Astrocyte of the cerebellum (primary cell): ENCODE results near the gene DNHD1.

Experiments
- DNase-seq: peaks from one replicate; pipeline ENCODE4 v3.0.0-alpha.2; 2011; ENCODE audit warnings: low read depth
- H3K4me3 ChIP-seq: 2 replicates; pipeline ENCODE4 v1.5.1; 2011; ENCODE audit warnings: mild to moderate bottlenecking, low read depth, low read length, moderate library complexity
- in situ Hi-C: cut with HindIII; loops from 2 replicates; pipeline ENCODE4 v1.10.0; 2017; ENCODE audit warnings: low sequenced_read_pairs
- TF ChIP-seq, protein P1 (sequence below): IDR thresholded peaks from 2 replicates; pipeline ENCODE4 v1.5.1; 2012; ENCODE audit warnings: low read length, low read depth, moderate library complexity, mild to moderate bottlenecking; ENCODE audit errors: missing control alignments

Gene DNHD1

DNA sequence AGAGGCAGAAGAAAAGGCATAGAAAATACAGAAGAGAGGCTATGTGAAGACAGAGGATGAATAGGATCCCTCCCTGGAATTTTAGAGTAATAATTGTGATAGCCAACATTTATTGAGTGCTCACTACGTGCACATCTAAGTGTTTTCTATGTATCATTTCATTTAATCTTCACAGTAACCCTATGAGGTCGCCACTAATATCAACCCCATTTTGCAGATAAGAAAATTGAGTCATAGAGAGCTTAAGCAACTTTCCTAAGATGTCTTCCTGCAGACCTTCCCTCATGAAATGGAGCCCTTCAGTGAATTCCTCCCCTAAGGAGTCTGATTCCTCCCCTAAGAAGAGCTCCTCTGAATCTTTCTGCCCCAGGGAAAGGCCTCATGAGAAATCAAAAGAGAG is 68.2 kb downstream of the DNHD1 start:
- TF ChIP-seq, protein P1, sequence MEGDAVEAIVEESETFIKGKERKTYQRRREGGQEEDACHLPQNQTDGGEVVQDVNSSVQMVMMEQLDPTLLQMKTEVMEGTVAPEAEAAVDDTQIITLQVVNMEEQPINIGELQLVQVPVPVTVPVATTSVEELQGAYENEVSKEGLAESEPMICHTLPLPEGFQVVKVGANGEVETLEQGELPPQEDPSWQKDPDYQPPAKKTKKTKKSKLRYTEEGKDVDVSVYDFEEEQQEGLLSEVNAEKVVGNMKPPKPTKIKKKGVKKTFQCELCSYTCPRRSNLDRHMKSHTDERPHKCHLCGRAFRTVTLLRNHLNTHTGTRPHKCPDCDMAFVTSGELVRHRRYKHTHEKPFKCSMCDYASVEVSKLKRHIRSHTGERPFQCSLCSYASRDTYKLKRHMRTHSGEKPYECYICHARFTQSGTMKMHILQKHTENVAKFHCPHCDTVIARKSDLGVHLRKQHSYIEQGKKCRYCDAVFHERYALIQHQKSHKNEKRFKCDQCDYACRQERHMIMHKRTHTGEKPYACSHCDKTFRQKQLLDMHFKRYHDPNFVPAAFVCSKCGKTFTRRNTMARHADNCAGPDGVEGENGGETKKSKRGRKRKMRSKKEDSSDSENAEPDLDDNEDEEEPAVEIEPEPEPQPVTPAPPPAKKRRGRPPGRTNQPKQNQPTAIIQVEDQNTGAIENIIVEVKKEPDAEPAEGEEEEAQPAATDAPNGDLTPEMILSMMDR, result no peak
- in situ Hi-C loops, result no loop called here
- DNase-seq, result no peak
- H3K4me3 ChIP-seq, result no peak overlapping the region

DNA sequence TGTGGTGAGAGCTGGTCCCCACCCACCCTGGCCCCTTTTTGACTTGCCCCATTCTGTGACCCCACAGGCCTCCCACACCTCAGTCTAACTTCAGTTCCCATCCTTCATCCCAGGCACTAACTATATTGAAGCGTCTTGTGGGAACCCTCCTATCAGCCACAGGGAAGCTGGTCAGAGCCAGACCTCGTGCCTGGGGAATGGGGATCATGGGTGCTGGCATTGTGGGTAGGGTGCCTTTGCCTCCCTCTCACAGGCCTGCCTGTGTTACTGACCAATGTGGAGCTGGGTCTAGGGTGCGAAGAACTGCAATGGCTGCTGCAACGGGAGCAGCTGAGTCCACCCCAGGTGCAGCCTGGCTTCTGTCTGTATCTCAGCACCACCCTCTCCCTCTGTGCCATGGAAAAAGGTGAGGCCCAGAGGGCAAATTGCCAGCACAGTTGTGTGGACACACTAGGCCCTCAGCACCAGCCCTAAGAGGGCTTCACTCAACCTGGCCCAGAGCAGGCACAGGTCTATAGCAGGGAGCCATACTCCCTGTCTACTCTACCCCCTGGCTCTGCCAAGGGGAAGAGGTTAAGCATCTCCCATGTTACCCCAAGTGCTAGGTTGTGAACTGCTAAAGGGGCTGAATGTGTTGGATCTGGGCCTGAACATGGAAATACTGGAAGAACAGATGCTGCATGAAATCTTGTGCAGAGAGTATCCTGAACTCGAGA is 69.1 kb downstream of the DNHD1 start:
- H3K4me3 ChIP-seq, result no peak overlapping the region
- TF ChIP-seq, protein P1, result no peak
- in situ Hi-C loops, result no loop called here
- DNase-seq, result no peak

DNA sequence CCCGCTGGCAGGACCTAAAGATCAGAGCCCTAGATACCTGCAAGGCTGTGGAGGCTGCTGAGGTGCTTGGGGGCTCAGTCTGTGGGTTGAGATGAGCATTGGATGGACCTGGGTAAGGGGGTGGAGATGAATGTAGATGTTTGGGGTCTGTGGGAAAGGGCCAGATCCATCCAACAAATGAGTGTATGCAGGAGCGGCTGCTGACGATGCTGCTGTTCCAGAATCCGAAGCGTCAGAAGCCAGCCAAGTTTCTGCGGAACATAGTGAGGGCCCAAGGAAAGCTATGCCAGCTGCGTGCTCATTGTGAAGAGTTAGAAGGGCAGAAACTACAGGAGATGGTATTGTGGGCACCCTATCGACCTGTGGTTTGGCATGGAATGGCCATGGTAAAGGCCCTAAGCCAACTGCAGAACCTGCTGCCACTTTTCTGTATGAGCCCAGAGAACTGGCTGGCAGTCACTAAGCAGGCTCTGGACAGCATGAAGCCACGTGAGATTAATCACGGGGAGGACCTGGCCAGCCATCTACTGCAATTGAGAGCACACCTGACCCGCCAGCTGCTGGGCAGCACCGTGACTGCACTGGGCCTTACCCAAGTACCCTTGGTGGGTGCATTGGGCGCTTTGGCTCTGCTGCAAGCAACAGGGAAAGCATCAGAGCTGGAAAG is 69.8 kb downstream of the DNHD1 start:
- DNase-seq, result no peak
- no peak overlapping the region for H3K4me3 ChIP-seq
- in situ Hi-C loops, result no loop called here
- TF ChIP-seq, protein P1, result no peak

DNA sequence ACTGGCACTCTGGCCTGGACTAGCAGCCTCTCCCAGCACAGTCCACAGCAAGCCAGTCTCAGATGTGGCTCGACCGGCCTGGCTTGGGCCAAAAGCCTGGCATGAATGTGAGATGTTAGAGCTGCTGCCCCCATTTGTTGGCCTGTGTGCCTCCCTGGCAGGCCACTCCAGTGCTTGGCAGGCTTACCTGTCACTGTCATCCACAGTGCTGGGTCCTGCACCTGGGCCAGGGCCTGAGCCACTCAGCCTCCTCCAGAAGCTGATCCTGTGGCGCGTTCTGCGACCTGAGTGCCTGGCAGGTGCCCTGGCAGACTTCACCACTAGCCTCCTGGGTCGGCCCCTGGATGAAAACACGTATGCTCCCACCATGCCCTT is 70.3 kb downstream of the DNHD1 start:
- DNase-seq, result no peak
- TF ChIP-seq, protein P1, result no peak

DNA sequence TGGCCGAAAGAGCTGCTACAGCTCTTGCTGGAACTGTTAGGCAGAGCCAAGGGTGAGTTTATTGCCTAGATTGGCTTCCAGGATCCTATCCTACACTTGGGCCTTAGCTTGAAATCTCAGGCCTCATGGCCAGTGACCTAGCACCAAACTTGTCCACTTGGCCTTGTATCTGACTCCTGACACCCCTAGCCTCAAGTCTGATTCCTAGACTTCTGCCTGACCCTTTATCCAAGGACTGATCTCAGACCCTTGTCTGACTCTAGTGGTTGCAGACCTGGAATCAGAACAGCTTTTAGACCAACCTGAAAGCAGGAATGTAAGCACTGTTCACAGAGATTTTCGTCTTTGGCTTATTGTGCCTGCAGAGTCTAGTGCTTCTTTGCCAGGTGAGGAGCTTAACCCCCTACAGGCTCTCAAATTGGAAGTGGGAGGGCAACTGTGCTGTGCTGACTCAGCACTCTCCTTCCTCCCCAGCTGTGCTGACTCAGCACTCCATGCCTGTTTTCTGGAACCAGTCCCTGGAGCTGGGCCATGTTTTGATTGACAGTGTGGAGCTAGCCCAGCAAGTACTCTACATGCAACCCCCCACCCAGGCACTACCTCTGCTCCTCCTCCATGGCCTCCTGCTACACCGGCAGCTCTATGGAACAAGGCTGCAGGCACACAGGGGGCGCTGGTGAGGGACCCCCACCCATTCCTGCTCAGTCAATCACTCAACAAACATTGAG is 71.3 kb downstream of the DNHD1 start:
- peak; percentile 60 for DNase-seq
- in situ Hi-C loops, result no loop called here

More for the DNA sequence above, 70.3 kb downstream of the DNHD1 start:
- in situ Hi-C loops, result no loop called here
- no peak overlapping the region for H3K4me3 ChIP-seq

DNA sequence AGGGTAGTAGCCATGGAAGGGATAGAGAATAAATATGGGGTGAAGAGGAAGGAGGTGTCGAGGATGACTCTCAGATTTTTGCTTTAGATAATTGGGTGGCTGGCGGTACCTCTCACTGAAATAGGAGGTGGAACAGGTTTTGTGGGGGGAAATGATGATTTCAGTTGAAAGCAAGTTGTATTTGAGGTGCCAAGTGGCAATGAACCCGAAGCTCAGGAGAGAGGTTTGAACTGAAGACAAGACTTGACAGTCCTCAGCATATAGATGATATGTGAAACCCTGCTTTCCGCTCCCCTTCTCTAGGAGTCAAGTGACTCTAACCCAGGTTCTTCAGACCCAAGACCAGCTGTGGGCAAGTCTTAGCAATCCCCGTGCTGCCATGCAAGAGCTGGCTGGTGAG is 72.6 kb downstream of the DNHD1 start:
- in situ Hi-C loops, result no loop called here
- H3K4me3 ChIP-seq, result no peak overlapping the region
- TF ChIP-seq, protein P1, result no peak
- no peak for DNase-seq

More for the DNA sequence above, 71.3 kb downstream of the DNHD1 start:
- no peak overlapping the region for H3K4me3 ChIP-seq
- TF ChIP-seq, protein P1, result no peak
